ENCODE results near the gene NRXN3. TPM values are rescaled to one million over a fixed set of nuclear protein-coding genes. Genes with fewer than 3 reads are reported as not detected.

The NRXN3 gene
- total and polyA plus RNA-seq, 2 experiments from 2014 or later, result 0.69 to 1.5 TPM

DNA sequence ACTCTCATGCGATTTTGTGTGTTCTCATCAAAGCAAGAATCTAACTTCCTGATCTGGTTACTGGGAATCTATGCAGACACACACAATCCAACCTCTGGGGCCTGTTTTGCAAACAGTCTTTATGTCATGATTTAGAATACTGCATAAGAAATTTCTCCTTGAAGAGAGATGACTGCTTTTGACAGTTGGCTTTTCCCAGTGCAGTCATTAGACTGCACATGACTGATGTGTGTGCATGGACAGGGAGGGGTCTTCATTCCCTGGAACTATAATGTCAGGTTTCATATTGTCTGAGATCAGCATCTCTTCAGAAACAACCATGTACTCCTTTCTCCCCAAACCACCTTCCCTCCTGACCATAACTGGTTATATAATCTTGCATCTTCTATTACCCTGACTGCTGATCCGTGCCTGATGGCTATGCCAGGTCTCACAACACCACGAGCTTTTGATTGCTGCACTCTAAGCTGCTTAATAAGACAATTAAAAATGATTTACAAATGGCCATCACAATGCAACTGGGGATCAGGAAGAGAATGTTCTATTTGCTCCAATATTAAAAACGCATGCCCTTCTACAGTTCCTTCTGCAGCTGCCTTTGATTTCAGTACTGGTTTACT, 995.4 kb downstream of the NRXN3 start:
- no peaks in the 10 kb centered on the region for H3K4me1 ChIP-seq (ENCODE audit: low read depth)
- TF ChIP-seq, protein P1, sequence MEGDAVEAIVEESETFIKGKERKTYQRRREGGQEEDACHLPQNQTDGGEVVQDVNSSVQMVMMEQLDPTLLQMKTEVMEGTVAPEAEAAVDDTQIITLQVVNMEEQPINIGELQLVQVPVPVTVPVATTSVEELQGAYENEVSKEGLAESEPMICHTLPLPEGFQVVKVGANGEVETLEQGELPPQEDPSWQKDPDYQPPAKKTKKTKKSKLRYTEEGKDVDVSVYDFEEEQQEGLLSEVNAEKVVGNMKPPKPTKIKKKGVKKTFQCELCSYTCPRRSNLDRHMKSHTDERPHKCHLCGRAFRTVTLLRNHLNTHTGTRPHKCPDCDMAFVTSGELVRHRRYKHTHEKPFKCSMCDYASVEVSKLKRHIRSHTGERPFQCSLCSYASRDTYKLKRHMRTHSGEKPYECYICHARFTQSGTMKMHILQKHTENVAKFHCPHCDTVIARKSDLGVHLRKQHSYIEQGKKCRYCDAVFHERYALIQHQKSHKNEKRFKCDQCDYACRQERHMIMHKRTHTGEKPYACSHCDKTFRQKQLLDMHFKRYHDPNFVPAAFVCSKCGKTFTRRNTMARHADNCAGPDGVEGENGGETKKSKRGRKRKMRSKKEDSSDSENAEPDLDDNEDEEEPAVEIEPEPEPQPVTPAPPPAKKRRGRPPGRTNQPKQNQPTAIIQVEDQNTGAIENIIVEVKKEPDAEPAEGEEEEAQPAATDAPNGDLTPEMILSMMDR (IDR thresholded peaks at IDR 0.05; ENCODE audit: low read depth, low read length), result no peak
- H3K4me3 ChIP-seq, result no peak overlapping the region
- no peaks in the 10 kb centered on the region for H3K36me3 ChIP-seq
- no peak overlapping the region for H3K27ac ChIP-seq
- no peak for DNase-seq (ENCODE audit: low read depth in 1 of 2, low spot score in 1 of 2)
- no peaks in the 10 kb centered on the region for H3K9me3 ChIP-seq (ENCODE audit: low read depth)
- no peaks in the 10 kb centered on the region for H3K27me3 ChIP-seq

DNA sequence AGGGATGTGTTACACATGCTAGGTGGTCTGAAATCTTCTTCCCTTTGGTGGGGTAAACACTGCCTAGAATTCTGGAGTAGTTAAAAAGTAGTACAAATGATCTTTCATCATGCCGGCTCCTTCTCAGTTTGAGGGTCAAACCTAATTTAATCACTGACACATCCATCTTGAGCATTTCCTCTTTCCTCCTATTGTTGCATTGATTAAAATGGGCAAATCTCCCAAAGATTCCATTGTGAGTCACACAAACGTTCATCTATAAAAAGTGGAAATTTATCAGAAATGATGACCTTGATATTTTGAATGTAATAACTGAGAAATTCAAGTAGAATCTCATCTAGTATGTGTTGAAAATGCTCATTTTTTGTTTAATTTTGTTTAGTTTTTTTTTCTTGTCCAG, 996.0 kb downstream of the NRXN3 start:
- DNase-seq (ENCODE audit: low read depth in 1 of 2, low spot score in 1 of 2), result no peak
- H3K9me3 ChIP-seq (ENCODE audit: low read depth), result no peaks in the 10 kb centered on the region
- no peak overlapping the region for H3K27ac ChIP-seq
- H3K4me1 ChIP-seq (ENCODE audit: low read depth), result no peaks in the 10 kb centered on the region
- no peaks in the 10 kb centered on the region for H3K36me3 ChIP-seq
- no peaks in the 10 kb centered on the region for H3K27me3 ChIP-seq
- H3K4me3 ChIP-seq, result no peak overlapping the region
- TF ChIP-seq, protein P1 (IDR thresholded peaks at IDR 0.05; ENCODE audit: low read depth, low read length), result no peak

DNA sequence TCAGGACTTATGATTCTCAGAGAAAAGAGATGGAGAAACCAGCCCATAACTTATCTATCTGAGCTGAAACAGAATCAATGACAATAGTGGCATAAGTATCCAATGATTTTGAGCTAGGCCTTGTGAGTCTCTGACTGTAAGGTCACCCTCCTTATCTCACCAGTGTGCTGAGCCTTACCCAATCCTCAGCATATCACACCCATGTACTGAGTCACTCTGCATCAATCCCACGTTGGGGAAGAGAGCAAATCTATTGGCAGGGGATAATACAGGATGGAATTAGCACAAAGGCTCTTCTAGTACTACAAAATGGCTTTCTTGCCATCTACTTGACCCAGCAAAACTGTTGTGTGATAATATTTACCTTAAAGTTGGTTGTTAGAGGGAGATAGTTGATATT, 997.8 kb downstream of the NRXN3 start:
- no peaks in the 10 kb centered on the region for H3K36me3 ChIP-seq

DNA sequence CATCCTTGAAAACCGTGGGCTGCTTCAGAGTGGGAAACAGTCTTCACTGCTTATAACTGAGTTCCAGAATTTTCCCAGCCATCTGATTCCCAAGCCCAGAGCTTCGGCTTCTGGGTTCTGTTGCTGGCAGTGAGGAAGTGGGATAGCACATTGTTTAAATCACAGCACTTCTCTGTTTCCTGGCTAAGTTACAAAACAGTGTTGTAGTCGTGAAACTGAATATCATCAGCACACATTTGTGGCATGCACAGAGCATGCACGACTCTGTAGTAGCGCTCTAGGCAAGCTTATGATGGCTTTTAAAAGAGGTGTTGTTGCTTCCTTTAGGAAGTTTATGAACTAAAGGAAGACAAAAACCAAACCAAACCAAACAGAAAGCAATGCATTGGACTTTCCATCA, 1005.5 kb downstream of the NRXN3 start:
- Histone ChIP-seq H3K27ac (no peak overlapping the region), H3K4me1 (ENCODE audit: low read depth) (no peaks in the 10 kb centered on the region), H3K36me3 (no peaks in the 10 kb centered on the region), H3K4me3 (no peak overlapping the region), H3K9me3 (ENCODE audit: low read depth) (no peaks in the 10 kb centered on the region), H3K27me3 (no peaks in the 10 kb centered on the region)
- no peak for DNase-seq (ENCODE audit: low read depth in 1 of 2, low spot score in 1 of 2)
- TF ChIP-seq, protein P1 (IDR thresholded peaks at IDR 0.05; ENCODE audit: low read depth, low read length), result no peak

More for the DNA sequence above, 997.8 kb downstream of the NRXN3 start:
- TF ChIP-seq, protein P1 (IDR thresholded peaks at IDR 0.05; ENCODE audit: low read depth, low read length), result no peak
- Histone ChIP-seq H3K4me3 (no peak overlapping the region), H3K4me1 (ENCODE audit: low read depth) (no peaks in the 10 kb centered on the region), H3K9me3 (ENCODE audit: low read depth) (no peaks in the 10 kb centered on the region), H3K27me3 (no peaks in the 10 kb centered on the region), H3K27ac (no peak overlapping the region)
- DNase-seq (ENCODE audit: low read depth in 1 of 2, low spot score in 1 of 2), result no peak

DNA sequence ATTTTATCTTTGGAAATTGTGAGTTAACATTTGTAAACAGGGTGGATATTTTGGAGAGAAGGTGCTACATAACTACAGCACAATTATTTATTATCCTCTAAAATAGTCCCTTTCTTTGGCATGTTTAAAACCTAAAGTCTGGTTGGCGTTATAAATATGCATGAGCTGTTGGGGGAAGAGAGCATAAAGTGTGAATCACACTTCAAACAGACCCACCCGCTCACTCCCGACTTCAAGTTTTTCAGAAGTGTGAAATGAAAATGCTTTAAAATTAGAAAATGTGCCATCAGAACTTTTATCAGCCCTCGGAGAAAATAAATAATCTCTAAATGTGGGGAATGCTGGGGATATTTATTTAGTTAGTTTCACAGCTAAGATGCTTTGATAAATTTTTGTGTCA, 1006.9 kb downstream of the NRXN3 start:
- no peaks in the 10 kb centered on the region for H3K27me3 ChIP-seq
- H3K4me3 ChIP-seq, result no peak overlapping the region
- no peak overlapping the region for H3K27ac ChIP-seq
- no peaks in the 10 kb centered on the region for H3K4me1 ChIP-seq (ENCODE audit: low read depth)
- H3K36me3 ChIP-seq, result no peaks in the 10 kb centered on the region
- H3K9me3 ChIP-seq (ENCODE audit: low read depth), result no peaks in the 10 kb centered on the region
- no peak for DNase-seq (ENCODE audit: low read depth in 1 of 2, low spot score in 1 of 2)
- TF ChIP-seq, protein P1 (IDR thresholded peaks at IDR 0.05; ENCODE audit: low read depth, low read length), result no peak

Data from cardiac muscle cell (in vitro differentiated cells and primary cell).